Sigmoid colon (tissue), 7 donors: ENCODE data around the gene TRPM6. TPM values are rescaled to one million over a fixed set of nuclear protein-coding genes. Genes with fewer than 3 reads are reported as not detected.

Experiments
- DNase-seq: peaks from one replicate; pipeline ENCODE4 v3.0.0-alpha.2; 2019
- H3K27ac ChIP-seq, 4 donors: fragments of 200-600 bp; sonication (generic); one replicate each; pipeline ENCODE4 v1.5.1; 2016 to 2019; ENCODE audit warnings: mild to moderate bottlenecking in 1 of 4
- H3K27me3 ChIP-seq, 3 donors: fragments of 200-600 bp; sonication (generic); one replicate each; pipeline ENCODE4 v1.5.1; 2019; ENCODE audit warnings: mild to moderate bottlenecking in 1 of 3
- H3K36me3 ChIP-seq, 4 donors: fragments of 200-600 bp; sonication (generic); one replicate each; pipeline ENCODE4 v1.5.1; 2016 to 2019
- H3K4me1 ChIP-seq, 4 donors: fragments of 200-600 bp; sonication (generic); one replicate each; pipeline ENCODE4 v1.5.1; 2017 to 2019
- H3K4me3 ChIP-seq, 4 donors: fragments of 200-600 bp; sonication (generic); one replicate each; pipeline ENCODE4 v1.5.1; 2017 to 2019; ENCODE audit warnings: mild to moderate bottlenecking in 2 of 4, moderate library complexity in 1 of 4
- H3K9me3 ChIP-seq, 4 donors: fragments of 200-600 bp in 3 of 4; sonication (generic) in 3 of 4; one replicate each; pipeline versions ENCODE4 v1.5.1 to v1.6.1; 2013 to 2019
- CTCF ChIP-seq, 4 experiments: fragments of 450-650 bp in 3 of 4; fragments of 200-600 bp in 1 of 4; IDR thresholded peaks; one replicate each; pipeline ENCODE4 v1.5.1; 2016 to 2019; ENCODE audit warnings: antibody characterized with exemption in 4 of 4, mild to moderate bottlenecking in 3 of 4, moderate library complexity in 2 of 4
- EP300 ChIP-seq, 4 donors: sonication (generic); formaldehyde crosslinking; IDR thresholded peaks; one replicate each; pipeline ENCODE4 v1.6.1; 2017; ENCODE audit warnings: antibody characterized with exemption in 4 of 4
- POLR2A ChIP-seq, 2 donors: fragments of 450-650 bp; IDR thresholded peaks; one replicate each; pipeline ENCODE4 v1.6.1; 2016; ENCODE audit warnings: antibody characterized with exemption in 2 of 2, mild to moderate bottlenecking in 2 of 2, moderate library complexity in 2 of 2
- POLR2AphosphoS5 ChIP-seq, 4 donors: sonication (generic); formaldehyde crosslinking; IDR thresholded peaks; one replicate each; pipeline ENCODE4 v1.6.1; 2017; ENCODE audit warnings: antibody characterized with exemption in 4 of 4
- WGBS, 2 donors: extraction: QIAGEN DNeasy Blood & Tissue Kit; methylation state at CpG; one replicate each; pipeline ENCODE4 v1.1.7; 2013; 5-methylcytosine and 5-hydroxymethylcytosine counted together
- intact Hi-C: fragments of 100-400 bp; cut with DNase I; formaldehyde crosslinking; loops from one replicate; pipeline ENCODE4 v1.15.1; 2023
- polyA plus RNA-seq, 3 donors: library from polyadenylated mRNA; stranded (reverse); fragments of 200-250 nt; gene quantifications; one replicate each; pipeline ENCODE4 v1.2.3, GENCODE V29; 2013
- total RNA-seq, 4 donors: library from RNA; depleted of rRNA; stranded (reverse); fragments of >200 nt; gene quantifications; one replicate each; pipeline ENCODE4 v1.1.0, GENCODE V29; 2016
- donor health status: healthy with polysubstance abuse.
- donor health status: Bipolar disorder and iron deficiency.
- donor health status: healthy.

TRPM6 gene
- total and polyA plus RNA-seq, 7 donors: 0.41 to 12.7 (median 6.7) TPM; not detected in 2

- H3K27ac ChIP-seq: no peak overlapping the region
- H3K9me3 ChIP-seq: no peaks in the 10 kb centered on the region
- no peaks in the 10 kb centered on the region for H3K36me3 ChIP-seq
- TF ChIP-seq EP300 (IDR thresholded peaks at IDR 0.05) (no peak), POLR2A (IDR thresholded peaks at IDR 0.05) (no peak), POLR2AphosphoS5 (IDR thresholded peaks at IDR 0.05) (no peak)
- intact Hi-C loops: no loop called here
- WGBS, 2 donors: 12 to 52% methylated on average over 2 of the region's 2 CpGs
- no peak overlapping the region for H3K4me3 ChIP-seq
- no peaks in the 10 kb centered on the region for H3K27me3 ChIP-seq
- DNase-seq: no peak
- no peaks in the 10 kb centered on the region for H3K4me1 ChIP-seq
Observed at GRCh38 chr9:74804018-74804385, 83.7 kb downstream of the TRPM6 start.

GRCh38 chr9:74803376-74804017 is 84.2 kb downstream of the TRPM6 start:
- no peaks in the 10 kb centered on the region for H3K36me3 ChIP-seq
- TF ChIP-seq POLR2AphosphoS5 (IDR thresholded peaks at IDR 0.05) (no peak), POLR2A (IDR thresholded peaks at IDR 0.05) (no peak), EP300 (IDR thresholded peaks at IDR 0.05) (no peak), CTCF (IDR thresholded peaks at IDR 0.05) (no peak)
- 22 to 51% methylated on average over 4 of the region's 4 CpGs for WGBS, 2 donors
- H3K4me3 ChIP-seq: no peak overlapping the region
- H3K9me3 ChIP-seq: no peaks in the 10 kb centered on the region
- H3K27ac ChIP-seq: no peak overlapping the region
- H3K27me3 ChIP-seq: no peaks in the 10 kb centered on the region
- no peak for DNase-seq
- intact Hi-C loops: no loop called here
- no peaks in the 10 kb centered on the region for H3K4me1 ChIP-seq

GRCh38 chr9:74800226-74800625 is 87.5 kb downstream of the TRPM6 start:
- Histone ChIP-seq H3K4me1 (no peaks in the 10 kb centered on the region), H3K36me3 (no peaks in the 10 kb centered on the region), H3K27me3 (no peaks in the 10 kb centered on the region), H3K4me3 (no peak overlapping the region), H3K27ac (no peak overlapping the region), H3K9me3 (no peaks in the 10 kb centered on the region)
- TF ChIP-seq EP300 (IDR thresholded peaks at IDR 0.05) (no peak), CTCF (IDR thresholded peaks at IDR 0.05) (no peak), POLR2AphosphoS5 (IDR thresholded peaks at IDR 0.05) (no peak), POLR2A (IDR thresholded peaks at IDR 0.05) (no peak)
- intact Hi-C loops: no loop called here
- DNase-seq: no peak
- WGBS, 2 donors: 90 to 94% methylated on average over 7 of the region's 7 CpGs

- DNase-seq: no peak
- H3K9me3 ChIP-seq: no peaks in the 10 kb centered on the region
- no peak overlapping the region for H3K27ac ChIP-seq
- no peak overlapping the region for H3K4me3 ChIP-seq
- no peaks in the 10 kb centered on the region for H3K4me1 ChIP-seq
- TF ChIP-seq CTCF (IDR thresholded peaks at IDR 0.05) (no peak), POLR2AphosphoS5 (IDR thresholded peaks at IDR 0.05) (no peak), EP300 (IDR thresholded peaks at IDR 0.05) (no peak), POLR2A (IDR thresholded peaks at IDR 0.05) (no peak)
- no peaks in the 10 kb centered on the region for H3K36me3 ChIP-seq
- H3K27me3 ChIP-seq: no peaks in the 10 kb centered on the region
- intact Hi-C loops: no loop called here
- 29 to 89% methylated on average over 1 of the region's 1 CpG for WGBS, 2 donors
Observed at GRCh38 chr9:74795803-74796202, 91.9 kb downstream of the TRPM6 start.

GRCh38 chr9:74795081-74795480 is 92.6 kb downstream of the TRPM6 start:
- Histone ChIP-seq H3K36me3 (no peaks in the 10 kb centered on the region), H3K27me3 (no peaks in the 10 kb centered on the region), H3K9me3 (no peaks in the 10 kb centered on the region), H3K4me1 (no peaks in the 10 kb centered on the region), H3K27ac (no peak overlapping the region), H3K4me3 (no peak overlapping the region)
- DNase-seq: no peak
- 89 to 95% methylated on average over 4 of the region's 4 CpGs for WGBS, 2 donors
- no peak for TF ChIP-seq CTCF (IDR thresholded peaks at IDR 0.05)
- no peak for TF ChIP-seq POLR2A (IDR thresholded peaks at IDR 0.05)
- TF ChIP-seq EP300 (IDR thresholded peaks at IDR 0.05): no peak
- no peak for TF ChIP-seq POLR2AphosphoS5 (IDR thresholded peaks at IDR 0.05)
- intact Hi-C loops: no loop called here
